Activated CD8-positive, alpha-beta memory T cell treated with anti-CD3 and anti-CD28 coated beads, Interleukin-2, amount 50 U/mL, for 1 hour (primary cell): ENCODE data around the gene KIF12.

ENCODE experiments used
- DNase-seq: peaks from one replicate; pipeline ENCODE4 v3.0.0-alpha.2; 2020; ENCODE audit errors: extremely low read depth

Gene KIF12

GRCh38 chr9:114105236-114105635, 6.1 kb upstream of the KIF12 start:
- no peak for DNase-seq

DNA sequence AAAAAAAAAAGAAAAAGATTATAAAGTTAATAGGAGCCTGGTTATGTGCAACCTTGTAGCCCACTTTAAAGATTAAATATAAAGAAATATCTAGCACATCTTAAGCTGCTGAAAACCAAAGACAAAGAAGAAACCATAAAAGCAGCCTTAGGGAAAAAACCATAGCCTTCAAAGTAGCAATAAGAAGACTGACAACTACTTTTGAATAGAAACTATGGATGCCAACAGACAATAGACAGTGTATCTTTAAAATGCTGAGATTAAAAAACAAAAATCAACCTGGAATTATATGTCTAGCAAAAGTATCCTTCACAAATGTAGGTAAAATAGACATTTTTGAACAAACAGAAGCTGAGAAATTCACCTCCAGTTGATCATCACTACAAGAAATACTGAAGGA, 3.4 kb upstream of the KIF12 start:
- no peak for DNase-seq

GRCh38 chr9:114100536-114100935, 1.4 kb upstream of the KIF12 start:
- no peak for DNase-seq

GRCh38 chr9:114099669-114100270, 678 bp upstream of the KIF12 start:
- DNase-seq, result no peak

DNA sequence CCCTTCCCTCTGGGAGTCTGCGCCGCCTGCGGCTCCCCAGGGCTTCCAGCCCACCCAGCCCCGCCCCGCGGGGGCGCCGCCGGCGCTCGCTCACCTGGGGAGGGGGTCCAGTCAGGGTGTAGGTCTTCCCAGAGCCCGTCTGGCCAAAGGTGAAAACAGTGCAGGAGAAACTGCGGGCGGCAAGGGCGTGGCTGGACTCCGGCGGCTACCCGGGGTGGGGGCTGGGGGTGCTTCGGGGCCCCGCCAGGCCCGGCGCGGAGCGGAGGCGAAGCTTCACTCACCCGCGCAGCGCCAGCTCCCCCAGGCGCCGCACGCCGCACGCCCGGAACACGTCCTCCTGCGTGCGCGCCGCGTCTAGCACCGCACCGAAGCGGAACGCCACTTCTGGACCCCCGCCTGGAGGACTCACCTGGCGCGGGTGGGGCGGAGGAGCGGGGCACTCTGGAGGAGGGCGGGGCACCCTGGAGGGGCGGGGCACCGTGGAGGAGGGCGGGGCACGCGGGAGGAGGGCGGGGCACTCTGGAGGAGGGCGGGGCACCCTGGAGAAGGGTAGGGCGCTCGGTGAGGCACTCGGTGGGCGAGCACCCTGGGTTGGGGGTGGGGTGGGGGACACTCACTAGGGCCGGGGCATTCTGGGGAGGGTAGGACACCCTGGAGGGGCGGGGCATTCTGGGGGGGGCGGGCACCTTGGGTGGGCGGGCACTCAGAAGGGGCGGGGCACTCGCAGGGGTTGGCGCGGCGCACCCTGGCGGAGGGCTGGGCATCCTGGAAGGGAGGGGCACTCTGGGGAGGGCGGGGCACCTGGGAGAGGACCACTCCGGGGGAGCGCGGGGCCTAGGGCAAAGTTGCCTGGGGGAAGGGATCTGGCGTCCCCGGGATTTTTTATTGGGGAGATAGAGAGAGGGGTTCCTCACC, 814 bp downstream of the KIF12 start:
- DNase-seq, result no peak

GRCh38 chr9:114097613-114098020, 1.5 kb downstream of the KIF12 start:
- no peak for DNase-seq

- no peak for DNase-seq
Measured at GRCh38 chr9:114096866-114097612, 2.1 kb downstream of the KIF12 start.

DNA sequence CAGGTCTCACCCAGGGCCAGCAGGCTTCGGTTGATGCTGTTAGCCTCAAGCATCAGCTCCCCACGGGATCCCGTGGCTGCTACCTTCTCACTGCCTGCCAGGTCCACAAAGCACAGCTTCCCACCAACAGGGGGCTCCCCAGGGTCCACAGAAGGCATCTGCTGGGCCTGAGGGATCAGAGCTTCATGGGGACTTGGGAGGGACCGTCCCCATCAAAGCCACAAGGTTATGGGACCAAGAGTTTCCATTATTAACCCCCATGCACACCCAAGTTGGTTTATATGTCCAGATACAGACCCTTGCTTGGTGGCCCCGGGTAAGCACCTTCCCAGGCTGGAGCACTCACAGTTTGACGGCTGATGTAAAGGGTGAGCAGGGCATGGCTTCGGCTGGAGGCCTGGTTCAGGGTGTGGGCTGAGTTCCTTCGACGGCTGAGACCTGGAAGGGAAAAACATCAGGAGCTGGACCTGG, 3.0 kb downstream of the KIF12 start:
- DNase-seq, result no peak

DNA sequence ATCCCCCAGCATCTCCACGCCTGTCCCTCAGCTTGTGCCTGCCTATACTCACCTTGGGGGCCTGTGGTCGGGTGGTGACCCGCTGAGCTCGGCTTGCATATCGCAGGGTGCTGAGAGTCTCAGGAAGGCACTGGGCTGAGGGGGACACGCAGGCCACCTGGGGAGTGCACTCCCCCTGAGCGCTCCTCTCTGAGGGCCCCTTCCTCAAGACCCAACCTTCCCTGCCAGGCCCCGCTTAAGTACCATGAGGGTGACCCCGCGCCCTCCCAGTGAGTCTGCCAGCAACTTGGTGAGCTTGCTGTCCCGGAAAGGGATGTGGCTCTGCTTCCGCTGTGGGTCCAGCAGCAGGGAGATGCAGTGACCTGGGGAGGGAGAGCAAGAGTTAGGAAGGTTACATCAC, 4.1 kb downstream of the KIF12 start:
- no peak for DNase-seq

DNA sequence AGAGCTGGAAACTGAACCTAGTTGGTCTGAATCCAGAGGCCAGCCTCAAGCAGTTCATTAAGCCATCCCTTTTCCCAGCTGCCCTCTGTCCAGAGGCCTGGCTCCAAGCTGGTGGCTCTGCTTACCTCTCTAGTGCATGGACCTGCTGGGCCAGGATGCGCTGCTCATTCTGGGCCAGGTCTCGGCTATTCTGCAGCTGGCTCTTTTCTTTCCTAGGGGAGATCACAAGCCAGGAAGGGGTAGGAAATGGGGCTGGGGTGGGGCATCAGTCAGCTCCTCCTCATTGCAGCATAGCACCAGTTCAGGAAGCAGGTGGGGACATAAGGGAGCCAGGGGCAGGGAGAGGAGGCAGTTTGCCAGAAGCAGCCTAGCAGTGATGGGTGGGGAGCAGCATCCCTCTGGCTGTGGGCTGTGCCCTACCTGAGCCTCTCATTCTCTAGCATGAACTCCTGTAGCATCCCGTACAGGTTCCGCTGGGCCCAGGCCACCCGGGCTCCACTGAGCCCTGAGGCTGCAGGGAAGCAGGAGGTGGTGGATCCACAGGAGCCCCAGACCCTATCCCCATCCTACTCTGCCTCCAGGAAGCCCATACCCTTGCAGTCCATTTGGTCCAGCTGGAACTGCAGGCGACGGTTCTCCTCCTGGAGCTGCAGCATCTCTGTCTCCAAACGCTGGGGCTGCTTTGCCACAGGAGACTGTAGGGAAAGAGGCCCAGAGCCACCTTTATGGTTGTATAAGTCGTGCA, 5.2 kb downstream of the KIF12 start:
- DNase-seq, result no peak

DNA sequence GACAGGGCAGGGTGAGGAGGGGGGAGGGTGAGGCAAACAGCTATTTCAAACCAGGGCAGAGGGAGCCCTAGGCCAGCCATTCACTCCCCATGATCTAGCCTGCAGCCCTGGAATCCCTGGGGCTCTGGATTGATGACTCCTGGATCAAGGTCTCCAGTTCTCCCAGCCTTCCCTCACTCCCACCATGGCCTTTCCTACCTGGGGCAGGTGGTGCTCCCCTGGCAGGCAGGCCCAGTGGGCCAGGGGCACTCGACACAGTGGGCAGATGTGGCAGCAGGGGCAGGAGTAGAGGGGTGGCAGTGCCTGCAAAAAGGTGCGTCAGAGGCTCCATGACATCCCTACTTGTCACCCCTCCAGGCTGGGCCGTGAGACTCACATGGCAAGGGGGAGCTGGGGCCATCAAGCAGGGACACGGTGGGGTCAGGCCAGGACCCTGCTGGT, 6.0 kb downstream of the KIF12 start:
- DNase-seq, result no peak

DNA sequence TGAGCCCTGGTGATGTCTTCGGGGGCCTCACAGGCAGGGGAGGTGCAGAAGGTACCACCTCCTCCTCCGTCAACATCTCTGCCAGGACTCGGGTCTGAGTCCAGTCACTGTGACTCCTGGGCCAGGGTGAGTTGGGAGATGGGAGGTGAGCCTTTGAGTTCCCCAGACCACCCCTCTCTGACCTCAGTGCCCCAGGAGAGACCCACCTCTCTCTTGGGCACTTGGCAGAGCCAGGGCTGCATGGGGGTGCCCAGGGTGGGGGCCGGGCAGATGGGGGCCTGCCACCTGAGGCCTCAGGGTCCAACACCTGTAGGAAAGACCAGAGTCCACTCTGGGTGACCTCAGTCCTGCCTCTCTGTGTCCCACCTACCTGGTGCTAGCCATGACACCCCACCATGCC, 6.8 kb downstream of the KIF12 start:
- no peak for DNase-seq

- no peak for DNase-seq
Measured at GRCh38 chr9:114091711-114092110, 7.4 kb downstream of the KIF12 start.

- no peak for DNase-seq
Measured at GRCh38 chr9:114090798-114091197, 8.3 kb downstream of the KIF12 start.

- no peak for DNase-seq
Measured at GRCh38 chr9:114089206-114089840, 9.8 kb downstream of the KIF12 start.

DNA sequence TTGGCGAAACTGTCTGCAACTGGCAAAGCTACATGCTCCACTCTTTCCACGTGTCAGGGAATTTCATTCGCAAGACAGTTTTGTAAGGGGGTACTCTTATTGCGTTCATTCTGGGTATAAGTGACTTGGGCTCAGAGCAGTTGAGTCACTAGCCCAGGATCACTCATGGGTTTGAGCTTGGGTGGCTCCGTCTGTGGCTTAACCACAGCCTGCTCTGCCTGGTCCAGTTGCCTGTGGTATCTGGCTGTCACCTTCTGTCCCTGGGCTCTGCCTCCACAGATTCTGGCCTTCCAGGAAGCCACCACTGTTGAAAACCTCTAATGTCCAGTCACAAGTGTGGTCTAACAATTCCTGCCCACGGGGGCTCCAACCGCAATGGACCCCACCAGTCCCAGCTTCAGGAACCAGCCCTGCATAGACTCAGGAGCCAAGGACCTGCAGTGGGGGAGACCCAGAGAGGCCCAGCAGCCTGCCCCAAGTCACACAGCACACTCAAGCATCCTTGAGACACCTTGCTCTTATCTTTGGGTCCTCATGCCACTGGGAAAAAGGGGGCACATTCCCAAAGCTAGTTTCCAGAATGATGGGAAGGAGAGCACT, 10.4 kb downstream of the KIF12 start:
- DNase-seq, result no peak

GRCh38 chr9:114087721-114088120, 11.4 kb downstream of the KIF12 start:
- no peak for DNase-seq

DNA sequence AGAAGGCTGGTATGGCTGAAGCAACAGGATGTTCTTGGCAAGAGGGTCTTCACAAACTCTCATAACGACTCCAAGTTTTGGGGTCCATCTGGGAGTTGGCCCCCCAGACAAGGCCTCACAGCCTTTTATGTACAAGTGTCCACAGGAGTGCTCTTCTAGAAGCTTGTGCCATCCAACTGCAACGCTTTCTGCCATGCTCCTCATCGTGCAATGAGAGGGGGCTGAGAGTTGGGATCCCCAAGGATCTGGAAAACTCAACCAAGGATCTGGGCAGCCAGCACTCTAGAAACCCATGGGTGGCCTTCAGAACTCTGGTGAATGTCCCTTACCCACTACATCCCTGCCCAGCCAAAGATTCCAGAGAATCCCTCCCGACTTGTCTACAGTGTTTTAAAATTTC, 12.5 kb downstream of the KIF12 start:
- no peak for DNase-seq

- DNase-seq, result no peak
Measured at GRCh38 chr9:114086009-114086408, 13.1 kb downstream of the KIF12 start.

DNA sequence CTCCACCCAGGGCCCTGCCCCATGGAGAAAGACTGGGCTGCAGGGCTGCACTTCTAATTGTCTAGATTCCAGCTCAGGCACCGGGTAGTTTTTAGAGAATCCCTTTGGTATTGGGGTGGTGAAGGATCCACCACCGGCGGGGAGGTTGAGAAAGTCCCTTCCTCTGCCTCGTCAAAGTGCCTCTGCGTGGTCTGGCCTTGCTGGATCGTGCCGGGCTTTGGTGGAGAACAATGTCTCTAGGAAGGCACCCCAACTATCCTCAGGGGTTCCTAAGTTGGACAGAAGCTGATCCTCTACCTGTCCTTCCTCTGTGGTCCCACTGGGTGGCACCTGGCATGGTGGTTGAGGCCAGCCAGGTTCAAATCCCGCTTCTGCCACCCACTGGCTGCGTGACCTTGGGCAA, 13.7 kb downstream of the KIF12 start:
- DNase-seq, result no peak
